Sciatic nerve (tissue), 2 donors: ENCODE data around the gene KIF3B. TPM values are rescaled to one million over a fixed set of nuclear protein-coding genes. Genes with fewer than 3 reads are reported as not detected.
"Not testable (repeated sequence)": the region's sequence is repeated elsewhere in the genome, so short reads cannot be mapped to it uniquely, and the experiment has no call there.

ENCODE experiments used
- ATAC-seq: fragments of 200-7000 bp; cut with Tn5 transposase; one replicate; pipeline ENCODE4 v1.9.1; 2020; ENCODE audit warnings: mild to moderate bottlenecking, moderate library complexity
- DNase-seq: peaks from one replicate; pipeline ENCODE4 v3.0.0-alpha.2; 2020; ENCODE audit warnings: low spot score
- intact Hi-C: fragments of 100-400 bp; cut with DNase I; formaldehyde crosslinking; loops from one replicate; pipeline ENCODE4 v1.14.2; 2022
- total RNA-seq: library from RNA; stranded (reverse); fragmentation: NEBNext Ultra II Directional; extraction: Animal tissue kit (Norgen Biotek cat#: 25700); gene quantifications from one replicate; pipeline ENCODE4 v1.2.1, GENCODE V29; 2021
- donor health status: DM: no; HTN: no; CAD: no.
- donor health status: DM: no; HTN: no; CAD: no.

Gene KIF3B
- total RNA-seq, 1 donor from 2014 or later, result 30.9 TPM

DNA sequence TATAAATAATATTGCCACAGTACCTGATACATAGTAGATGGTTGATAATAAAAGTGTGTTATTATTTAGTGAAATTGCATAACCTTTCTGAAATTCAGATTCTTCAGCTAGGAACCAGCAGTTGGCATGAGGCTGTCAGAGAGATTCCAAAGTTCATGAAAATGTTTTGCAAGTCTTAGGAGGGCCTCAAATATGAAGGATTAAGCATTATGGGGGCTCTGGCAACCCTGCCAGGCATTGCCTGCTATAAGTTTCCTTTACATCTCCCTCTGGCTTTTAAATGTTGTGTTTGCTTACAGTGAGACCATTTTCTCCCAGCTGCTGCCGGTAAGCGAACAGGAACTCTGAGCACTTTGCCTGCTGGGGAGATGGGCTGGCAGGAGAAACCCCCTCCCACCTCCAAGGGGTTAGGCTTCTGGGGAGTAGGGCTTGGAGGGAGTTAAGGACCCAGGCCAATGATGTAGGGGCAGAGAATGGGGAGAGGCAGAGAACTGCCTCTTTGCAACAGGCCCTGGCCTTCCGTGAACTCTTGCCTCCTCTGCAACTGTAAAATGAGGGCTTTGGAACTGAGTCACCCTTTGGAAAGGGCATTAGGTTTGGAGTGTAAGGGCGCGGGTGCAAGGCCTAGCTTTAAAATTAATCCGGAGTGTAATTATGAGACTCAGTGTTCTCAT is 33.2 kb upstream of the KIF3B start:
- ATAC-seq (no peak), DNase-seq (no peak)
- intact Hi-C loops, result no loop called here

DNA sequence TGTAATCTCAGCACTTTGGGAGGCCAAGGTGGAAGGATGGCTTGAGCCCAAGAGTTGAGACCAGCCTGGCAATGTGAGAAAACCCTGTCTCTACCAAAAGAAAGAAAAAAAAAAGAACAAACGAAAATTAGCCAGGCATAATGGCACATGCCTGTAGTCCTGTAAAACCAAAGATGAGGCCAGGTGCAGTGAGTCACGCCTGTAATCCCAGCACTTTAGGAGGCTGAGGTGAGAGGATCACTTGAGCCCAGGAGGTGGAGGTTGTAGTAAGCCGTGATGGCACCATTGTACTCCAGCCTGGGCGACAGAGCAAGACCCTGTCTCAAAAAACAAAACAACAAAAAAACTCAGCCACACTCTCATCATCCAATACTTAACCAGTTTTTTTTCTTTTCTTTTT is 32.5 kb upstream of the KIF3B start:
- DNase-seq (no peak), ATAC-seq (no peak)
- intact Hi-C loops, result no loop called here

DNA sequence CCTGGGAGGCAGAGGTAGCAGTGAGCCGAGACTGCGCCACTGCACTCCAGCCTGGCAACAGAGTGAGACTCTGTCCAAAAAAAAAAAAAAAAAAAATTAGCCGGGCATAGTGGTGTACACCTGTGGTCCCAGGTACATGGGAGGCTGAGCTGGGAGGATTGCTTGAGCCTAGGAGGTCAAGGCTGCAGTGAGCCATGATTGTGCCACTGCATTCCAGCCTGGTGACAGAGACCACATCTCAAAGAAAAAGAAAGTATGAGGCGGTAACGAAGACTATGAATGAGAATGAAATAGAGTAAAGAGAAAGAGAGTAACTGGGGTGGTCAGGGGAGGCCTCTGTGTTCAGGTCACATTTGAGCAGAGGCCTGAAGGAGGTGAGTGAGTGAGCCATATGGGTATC is 31.2 kb upstream of the KIF3B start:
- DNase-seq, ATAC-seq, intact Hi-C loops: not testable (repeated sequence)

DNA sequence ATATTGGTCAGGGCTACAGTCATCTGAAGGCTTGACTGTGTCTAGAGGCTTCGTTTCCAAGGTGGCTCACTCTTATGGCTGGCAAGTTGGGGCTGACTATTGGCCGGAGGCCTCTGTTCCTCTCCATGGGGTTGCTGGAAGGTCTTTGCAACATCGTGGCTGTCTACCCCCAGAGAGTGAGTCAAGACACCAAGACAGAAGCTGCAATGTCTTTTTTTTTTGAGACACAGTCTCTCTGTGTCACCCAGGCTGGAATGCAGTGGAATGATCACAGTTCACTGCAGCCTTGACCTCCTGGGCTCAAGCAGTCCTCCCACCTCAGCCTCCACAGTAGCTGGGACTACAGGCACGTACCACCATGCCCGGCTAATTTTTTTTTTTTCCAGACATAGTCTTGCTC is 29.4 kb upstream of the KIF3B start:
- intact Hi-C loops, result no loop called here
- DNase-seq, result no peak
- ATAC-seq, result no peak

DNA sequence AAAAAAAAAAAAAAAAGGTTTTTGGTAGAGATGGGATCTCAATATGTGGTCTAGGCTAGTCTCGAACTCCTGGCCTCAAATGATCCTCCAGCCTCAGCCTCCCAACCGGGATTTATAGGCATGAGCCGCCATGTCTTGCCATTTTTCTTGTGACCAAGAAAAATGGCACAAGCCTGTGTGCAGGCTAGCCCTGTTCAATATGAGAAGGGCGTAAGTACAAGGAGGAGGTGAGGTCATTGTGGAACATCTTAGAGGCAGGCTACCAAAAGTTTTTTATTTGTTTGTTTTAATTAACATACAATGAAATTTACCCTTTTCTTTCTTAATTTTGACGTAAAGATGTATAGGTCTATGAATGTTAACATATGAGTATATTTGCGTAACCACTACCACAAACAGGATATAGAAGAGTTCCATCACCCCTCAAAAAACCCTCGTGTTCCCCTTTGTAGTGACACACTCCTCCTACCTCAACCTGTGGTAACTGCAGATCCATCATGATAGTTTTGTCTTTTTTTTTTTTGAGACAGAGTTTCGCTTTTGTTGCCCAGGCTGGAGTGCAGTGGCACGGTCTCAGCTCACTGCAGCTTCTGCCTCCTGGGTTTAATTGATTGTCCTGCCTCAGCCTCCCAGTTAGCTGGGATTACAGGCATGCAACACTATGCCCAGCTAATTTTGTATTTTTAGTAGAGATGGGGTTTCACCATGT is 28.3 kb upstream of the KIF3B start:
- ATAC-seq (no peak), DNase-seq (no peak)
- intact Hi-C loops, result no loop called here

DNA sequence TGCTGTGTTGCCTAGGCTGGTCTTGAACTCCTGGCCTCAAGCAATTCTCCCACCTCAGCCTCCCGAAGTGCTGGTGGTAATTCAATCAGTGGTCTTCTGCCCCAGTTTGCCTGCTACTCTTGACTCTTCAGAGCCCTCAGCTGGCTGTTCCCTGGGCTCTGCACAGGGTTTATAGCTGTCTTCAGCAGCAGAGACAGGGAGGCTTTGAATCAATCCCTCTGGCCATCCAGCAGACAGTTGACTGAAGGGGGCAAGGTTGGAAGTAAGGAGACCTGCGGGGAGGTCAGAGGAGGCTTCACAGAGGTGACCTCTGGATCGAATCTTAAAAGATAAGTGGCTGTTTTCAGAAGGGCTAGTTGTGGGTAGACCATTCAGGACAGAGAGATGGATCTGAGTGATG is 26.0 kb upstream of the KIF3B start:
- no peak for DNase-seq
- ATAC-seq, result no peak
- intact Hi-C loops, result no loop called here

DNA sequence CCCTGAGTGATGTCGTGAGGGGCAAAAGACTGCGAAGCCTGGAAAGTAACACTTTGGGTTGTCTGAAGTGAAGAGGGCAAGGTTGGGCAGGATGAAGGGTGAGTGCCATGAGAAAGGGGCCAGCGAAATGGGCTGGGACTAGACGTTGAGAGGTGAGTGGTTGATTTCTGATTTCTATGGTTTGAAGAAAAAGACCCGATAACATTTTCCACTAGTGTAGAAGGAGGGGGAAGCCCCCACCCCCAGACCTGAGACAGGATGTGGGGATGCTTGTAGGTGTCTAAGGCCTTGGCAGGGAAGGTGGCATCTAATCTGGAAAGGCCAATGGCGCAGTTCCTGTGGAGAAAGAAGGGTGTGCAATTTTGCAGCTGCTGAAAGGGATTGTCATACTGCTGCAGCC is 25.3 kb upstream of the KIF3B start:
- intact Hi-C loops, result no loop called here
- no peak for ATAC-seq
- no peak for DNase-seq

DNA sequence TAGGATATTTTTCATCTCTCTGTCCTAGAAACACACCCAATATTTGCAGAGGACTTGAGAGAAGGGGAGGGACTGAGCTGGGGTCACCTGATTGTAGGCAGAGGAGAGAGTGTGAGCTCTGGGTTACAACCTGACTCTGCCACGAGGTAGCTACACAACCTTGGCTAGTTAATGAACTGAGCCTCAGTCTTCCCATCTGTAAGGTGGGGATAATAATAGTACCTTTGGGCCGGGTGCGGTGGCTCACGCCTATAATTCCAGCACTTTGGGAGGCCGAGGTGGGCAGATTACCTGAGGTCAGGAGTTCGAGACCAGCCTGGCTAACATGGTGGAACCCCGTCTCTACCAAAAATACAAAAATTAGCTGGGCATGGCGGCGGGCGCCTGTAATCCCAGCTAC is 16.5 kb upstream of the KIF3B start:
- DNase-seq, ATAC-seq, intact Hi-C loops: not testable (repeated sequence)

DNA sequence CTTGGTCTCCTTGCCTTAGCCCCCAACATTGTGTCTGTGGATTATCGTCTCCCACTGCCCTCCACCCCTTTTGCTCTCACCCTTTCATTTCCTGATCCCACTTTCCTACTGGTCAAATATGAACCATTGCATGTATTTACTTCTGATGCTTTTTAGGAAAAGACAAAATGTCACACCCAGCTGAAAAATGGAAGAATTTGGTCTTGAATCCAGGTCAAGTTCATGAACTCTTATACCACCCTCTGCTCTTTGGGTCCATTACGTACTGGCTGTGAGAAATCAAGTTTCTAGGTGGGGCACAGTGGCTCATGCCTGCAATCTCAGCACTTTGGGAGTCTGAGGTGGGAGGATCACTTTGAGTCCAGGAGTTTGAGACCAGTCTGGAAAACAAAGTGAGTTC is 15.8 kb upstream of the KIF3B start:
- ATAC-seq (no peak), DNase-seq (no peak)
- intact Hi-C loops, result no loop called here

DNA sequence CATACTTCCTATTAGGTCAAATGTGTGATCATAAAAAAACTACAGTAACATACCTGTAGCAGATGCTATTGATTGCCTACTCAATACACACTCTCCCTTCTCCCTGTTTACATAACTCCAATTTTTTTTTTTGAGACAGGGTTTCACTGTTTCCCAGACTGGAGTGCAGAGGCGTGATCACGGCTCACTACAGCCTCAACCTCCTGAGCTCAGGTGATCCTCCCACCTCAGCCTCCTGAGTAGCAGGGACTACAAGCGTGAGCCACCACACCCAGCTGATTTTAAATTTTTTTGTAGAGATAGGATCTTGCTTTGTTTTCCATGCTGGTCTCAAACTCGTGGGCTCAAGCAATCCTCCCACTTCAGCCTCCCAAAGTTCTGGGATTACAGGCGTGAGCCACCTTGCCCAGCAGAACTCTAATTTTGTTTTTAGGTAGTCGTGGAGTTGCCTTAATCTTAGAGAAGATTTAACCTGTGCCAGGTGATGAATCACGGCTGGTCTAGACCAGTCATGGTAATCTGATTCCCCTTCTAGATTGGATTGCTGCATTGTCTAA is 14.0 kb upstream of the KIF3B start:
- intact Hi-C loops, result no loop called here
- no peak for DNase-seq
- ATAC-seq, result no peak

DNA sequence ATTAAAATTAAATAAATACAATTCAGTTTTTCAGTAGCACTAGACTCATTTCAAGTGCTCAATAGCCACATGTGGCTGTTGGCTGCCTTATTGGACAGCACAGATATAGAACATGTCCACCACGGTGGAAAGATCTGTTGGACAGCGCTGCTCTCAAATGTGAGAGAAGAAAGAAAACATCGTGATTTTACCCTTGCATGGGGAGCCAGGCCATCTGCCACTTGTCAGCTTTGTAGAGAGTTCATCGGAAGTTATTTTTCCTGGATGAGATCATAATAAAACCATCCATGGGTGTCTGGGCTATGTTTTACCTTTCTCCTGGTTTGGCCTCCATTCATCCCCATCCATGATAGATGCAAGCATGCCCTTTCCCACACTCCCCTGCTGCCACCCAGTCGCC is 5.8 kb upstream of the KIF3B start:
- no peak for DNase-seq
- no peak for ATAC-seq
- intact Hi-C loops, result no loop called here

DNA sequence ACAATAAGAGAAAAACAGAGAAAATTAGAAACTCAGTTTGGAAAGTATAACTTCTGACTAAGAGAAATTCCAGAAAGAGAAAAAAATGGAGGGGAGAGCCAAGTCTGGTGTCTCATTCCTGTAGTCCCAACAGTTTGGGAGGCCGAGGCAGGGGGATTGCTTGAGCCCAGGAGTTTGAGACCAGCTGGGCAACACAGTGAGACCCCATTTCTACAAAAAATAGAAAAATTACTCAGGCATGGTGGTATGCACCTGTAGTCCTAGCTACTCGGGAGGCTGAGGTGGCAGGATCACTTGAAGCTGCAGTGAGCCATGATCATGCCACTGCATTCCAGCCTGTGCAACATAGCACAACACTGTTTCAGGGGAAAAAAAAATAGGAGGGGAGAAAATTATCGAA is 3.1 kb upstream of the KIF3B start:
- no peak for ATAC-seq
- no peak for DNase-seq
- intact Hi-C loops, result no loop called here

DNA sequence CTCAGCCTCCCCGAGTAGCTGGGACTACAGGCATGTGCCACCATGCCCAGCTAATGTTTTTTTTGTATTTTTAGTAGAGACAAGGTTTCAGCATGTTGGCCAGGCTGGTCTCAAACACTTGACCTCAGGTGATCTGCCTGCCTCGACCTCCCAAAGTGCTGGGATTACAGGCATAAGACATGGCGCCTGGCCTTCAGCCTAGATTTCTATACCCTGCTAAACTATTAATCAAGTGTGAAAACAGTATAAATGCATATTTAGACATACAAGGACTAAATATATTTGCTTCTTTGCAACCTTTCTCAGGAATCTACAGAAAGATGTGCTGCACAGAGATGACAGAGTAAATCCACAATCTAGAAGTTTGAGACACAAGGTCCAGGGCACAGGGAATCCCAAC is 2.3 kb upstream of the KIF3B start:
- intact Hi-C loops, DNase-seq, ATAC-seq: not testable (repeated sequence)

DNA sequence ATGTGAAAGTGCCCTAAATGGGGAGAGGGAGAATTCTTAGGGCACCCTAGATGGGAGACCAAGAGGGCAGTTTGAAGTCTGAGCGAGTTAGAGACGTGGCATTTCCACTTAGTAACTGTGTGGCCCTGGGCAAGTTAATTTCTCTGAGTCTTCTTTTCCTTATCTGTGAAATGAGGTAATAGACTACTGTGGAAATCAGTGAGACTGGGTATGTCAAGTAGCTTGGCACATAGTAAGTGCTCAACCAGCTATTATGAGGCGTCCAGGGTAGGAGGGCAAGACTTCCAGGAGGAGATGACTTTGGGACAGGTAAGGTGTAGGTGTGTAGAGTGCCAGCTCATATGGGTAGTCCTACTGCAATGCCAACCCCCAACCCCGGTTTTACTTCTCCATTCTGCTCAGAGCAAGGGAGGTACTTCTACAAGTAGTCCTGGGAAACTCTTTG is 770 bp downstream of the KIF3B start:
- intact Hi-C loops, result no loop called here
- ATAC-seq (peak; percentile 19), DNase-seq (no peak)

DNA sequence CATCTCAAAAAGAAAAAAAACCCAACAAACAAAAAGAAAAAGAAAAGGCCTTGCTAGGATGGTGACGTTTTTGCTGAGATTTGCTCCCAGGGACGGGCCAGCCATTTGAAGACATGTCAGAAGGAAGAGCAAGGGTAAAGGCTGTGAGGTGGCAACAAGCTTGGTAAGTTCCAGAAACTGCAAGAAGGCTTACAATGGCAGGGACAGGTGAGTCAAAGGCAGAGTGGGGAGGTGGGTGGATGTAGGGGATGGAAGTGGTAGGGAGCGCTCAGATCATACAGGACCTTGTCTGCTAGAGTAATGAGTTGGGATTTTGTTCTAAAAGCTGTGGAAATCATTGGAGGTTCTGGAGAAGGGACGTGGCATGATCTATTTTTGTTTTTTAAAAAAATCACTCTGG is 4.3 kb downstream of the KIF3B start:
- no peak for ATAC-seq
- DNase-seq, result no peak
- intact Hi-C loops, result no loop called here

DNA sequence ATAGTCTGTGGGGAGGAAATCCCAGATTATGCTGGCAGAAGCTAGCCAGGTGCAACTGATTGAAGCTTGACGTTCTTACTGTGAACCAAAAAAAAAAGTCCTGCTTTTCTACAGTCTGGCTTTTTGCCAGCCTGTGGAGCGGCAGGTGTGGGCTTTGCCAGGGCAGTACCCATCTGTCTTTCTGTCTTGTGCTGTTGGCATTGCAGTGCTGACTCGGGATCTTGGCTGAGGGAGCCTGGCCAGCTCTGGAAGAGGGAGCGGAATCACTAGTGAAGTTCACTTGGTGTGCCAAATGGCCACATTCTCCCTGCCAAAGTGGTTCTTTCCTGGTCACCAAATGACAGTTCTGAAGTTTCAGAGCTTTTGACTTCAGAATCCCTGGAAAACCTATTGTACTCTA is 5.0 kb downstream of the KIF3B start:
- DNase-seq (no peak), ATAC-seq (no peak)

DNA sequence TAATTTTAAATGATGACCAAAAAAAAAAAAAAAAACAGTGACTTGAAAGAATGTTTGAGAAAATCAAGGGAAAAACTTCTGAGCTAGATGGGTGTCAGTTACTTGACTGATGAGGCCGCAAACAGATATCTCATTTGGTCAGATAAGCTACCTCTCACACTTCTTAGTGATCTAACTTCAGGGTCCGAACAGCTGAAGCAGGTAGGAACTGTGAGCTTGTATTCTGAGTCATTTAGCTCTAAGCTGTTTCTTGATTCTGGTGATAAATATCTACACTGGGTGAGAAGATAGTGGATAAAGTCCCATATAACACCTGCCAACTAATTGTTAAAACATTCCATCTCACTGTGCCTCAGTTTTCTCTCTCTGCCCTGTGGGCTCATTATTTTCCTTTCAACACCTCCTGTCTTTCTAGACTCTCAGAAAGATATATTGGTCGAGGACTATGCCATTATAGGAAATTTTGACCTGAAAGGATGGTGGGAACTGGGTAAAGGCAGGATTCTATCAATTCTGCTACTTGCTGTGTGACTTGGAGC is 7.7 kb downstream of the KIF3B start:
- no peak for ATAC-seq

More for the DNA sequence above, 5.0 kb downstream of the KIF3B start:
- intact Hi-C loops, result no loop called here

DNA sequence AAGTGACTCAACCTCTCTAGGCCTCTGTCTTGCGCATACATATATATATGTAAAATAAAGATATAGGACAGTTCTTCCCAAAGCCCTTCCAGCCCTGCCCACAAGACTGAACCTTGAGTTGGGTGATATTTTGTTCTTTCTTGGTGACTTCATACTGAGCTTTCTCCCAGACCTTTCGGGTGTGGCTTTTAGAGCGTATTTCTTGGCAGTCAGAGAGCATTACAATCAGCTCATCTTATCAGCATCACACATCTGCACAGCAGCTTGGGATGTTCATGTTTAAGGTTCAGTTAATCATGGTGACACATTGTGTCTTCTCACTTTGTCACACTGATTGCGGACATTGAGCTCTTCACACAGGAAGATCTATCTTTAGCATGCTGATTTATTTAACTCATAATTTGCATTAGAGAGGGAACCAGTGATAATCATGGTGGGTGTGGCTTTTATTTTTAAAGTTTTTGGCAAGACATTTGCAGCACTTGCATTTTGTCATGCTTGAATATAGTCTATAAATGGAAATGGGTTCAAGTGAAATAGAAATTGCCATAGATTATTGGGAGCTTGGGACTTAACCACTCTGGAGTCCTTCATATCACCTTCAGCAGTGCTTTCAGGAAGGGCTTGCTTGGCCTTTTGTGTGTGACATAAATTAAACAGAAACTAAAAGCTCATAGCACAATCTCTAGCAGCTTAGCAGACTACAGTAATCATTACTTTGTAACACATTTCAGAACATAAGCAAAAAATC is 8.3 kb downstream of the KIF3B start:
- intact Hi-C loops, result no loop called here
- DNase-seq (no peak), ATAC-seq (peak; percentile 56)

More for the DNA sequence above, 7.7 kb downstream of the KIF3B start:
- DNase-seq, result no peak
- intact Hi-C loops, result no loop called here

DNA sequence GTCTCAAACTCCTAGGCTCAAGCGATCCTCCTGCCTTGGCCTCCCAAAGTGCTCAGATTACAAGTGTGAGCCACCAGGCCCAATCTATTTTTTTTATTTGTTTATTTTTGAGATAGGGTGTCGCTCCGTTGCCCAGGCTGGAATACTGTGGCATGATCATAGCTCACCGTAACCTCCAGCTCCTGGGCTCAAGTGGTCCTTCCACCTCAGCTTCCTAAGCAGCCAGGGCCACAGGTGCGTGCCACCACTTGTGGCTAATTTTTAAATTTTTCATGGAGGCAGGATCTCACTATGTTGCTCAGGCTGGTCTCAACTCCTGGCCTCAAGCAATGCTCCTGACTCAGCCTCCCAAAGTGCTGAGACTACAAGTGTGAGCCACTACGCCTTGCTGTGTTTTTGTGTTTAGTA is 9.8 kb downstream of the KIF3B start:
- ATAC-seq (no peak), DNase-seq (no peak)
- intact Hi-C loops, result no loop called here
